HEK293 (cell line): Measurements from ENCODE around the gene RASAL2.

ENCODE experiments used
- CTCF ChIA-PET: fragments of 350-600 bp; formaldehyde crosslinking; extraction: SDS; loops from one replicate; lab custom pipeline; 2021; ENCODE audit warnings: antibody characterized with exemption; lab: Yijun Ruan, JAX
- POLR2A ChIA-PET: fragments of 300-600 bp; formaldehyde crosslinking; extraction: SDS; loops from one replicate; lab custom pipeline; 2020; ENCODE audit warnings: antibody characterized with exemption, inconsistent platforms; lab: Yijun Ruan, JAX
- H3K27ac ChIP-seq: fragments of 200-500 bp; sonication (Bioruptor generic); 2 replicates; pipeline ENCODE4 v1.5.1; 2014; ENCODE audit warnings: low read depth, low read length, control low read depth, inconsistent platforms; ENCODE audit errors: extremely low read depth
- H3K36me3 ChIP-seq, 2 experiments: fragments of 200-500 bp in 1 of 2; sonication (Bioruptor generic) in 1 of 2; 1 replicate in 1 of 2; 2 replicates in 1 of 2; pipeline ENCODE4 v1.5.1; 2014 to 2017; ENCODE audit warnings: inconsistent platforms in 2 of 2, low read length in 2 of 2; ENCODE audit not compliant: control insufficient read depth in 2 of 2, insufficient read depth in 1 of 2
- H3K4me1 ChIP-seq: fragments of 200-500 bp; sonication (Bioruptor generic); 2 replicates; pipeline ENCODE4 v1.5.1; 2014; ENCODE audit warnings: mild to moderate bottlenecking, low read length, inconsistent platforms; ENCODE audit not compliant: control insufficient read depth, insufficient read depth
- H3K4me3 ChIP-seq: 2 replicates; pipeline ENCODE4 v1.5.1; 2011; ENCODE audit warnings: low read depth, mild to moderate bottlenecking, control low read depth, low read length, moderate library complexity
- H3K9me3 ChIP-seq: fragments of 200-500 bp; sonication (Bioruptor generic); 2 replicates; pipeline ENCODE4 v1.5.1; 2014; ENCODE audit warnings: low read depth, low read length, inconsistent platforms; ENCODE audit not compliant: control insufficient read depth, insufficient read depth
- ELK4 ChIP-seq: IDR thresholded peaks from 2 replicates; pipeline ENCODE4 v1.6.1; 2011; ENCODE audit warnings: mild to moderate bottlenecking, low read depth, low read length, borderline replicate concordance
- FEZF1 ChIP-seq: fragments of 450-650 bp; formaldehyde crosslinking; IDR thresholded peaks from 2 replicates; pipeline ENCODE4 v1.5.1; 2016; ENCODE audit warnings: missing biosample characterization, missing genetic modification characterization
- MYNN ChIP-seq: fragments of 450-650 bp; formaldehyde crosslinking; IDR thresholded peaks from 2 replicates; pipeline ENCODE4 v1.5.1; 2016; ENCODE audit warnings: missing biosample characterization, missing genetic modification characterization, borderline replicate concordance
- PATZ1 ChIP-seq: fragments of 450-650 bp; formaldehyde crosslinking; IDR thresholded peaks from 2 replicates; pipeline ENCODE4 v1.5.1; 2016; ENCODE audit warnings: missing biosample characterization, missing genetic modification characterization
- YY2 ChIP-seq: fragments of 450-650 bp; formaldehyde crosslinking; IDR thresholded peaks from 2 replicates; pipeline ENCODE4 v1.5.1; 2016; ENCODE audit warnings: missing biosample characterization, missing genetic modification characterization
- ZFP37 ChIP-seq: fragments of 450-650 bp; formaldehyde crosslinking; IDR thresholded peaks from 2 replicates; pipeline ENCODE4 v1.5.1; 2016; ENCODE audit warnings: missing biosample characterization, missing genetic modification characterization
- ZNF138 ChIP-seq: fragments of 450-650 bp; formaldehyde crosslinking; IDR thresholded peaks from 2 replicates; pipeline ENCODE4 v1.5.1; 2016; ENCODE audit warnings: missing biosample characterization, missing genetic modification characterization, borderline replicate concordance
- ZNF202 ChIP-seq: fragments of 450-650 bp; formaldehyde crosslinking; IDR thresholded peaks from 2 replicates; pipeline ENCODE4 v1.5.1; 2016; ENCODE audit warnings: missing biosample characterization, missing genetic modification characterization, borderline replicate concordance
- ZNF214 ChIP-seq: fragments of 450-650 bp; formaldehyde crosslinking; IDR thresholded peaks from 2 replicates; pipeline ENCODE4 v1.5.1; 2017; ENCODE audit warnings: missing biosample characterization, mild to moderate bottlenecking, missing genetic modification characterization, borderline replicate concordance
- ZNF311 ChIP-seq: fragments of 450-650 bp; formaldehyde crosslinking; IDR thresholded peaks from 2 replicates; pipeline ENCODE4 v1.5.1; 2017; ENCODE audit warnings: missing biosample characterization, missing genetic modification characterization, borderline replicate concordance
- ZNF335 ChIP-seq: fragments of 450-650 bp; formaldehyde crosslinking; conservative IDR thresholded peaks from 2 replicates; pipeline ENCODE4 v1.5.1; 2016; ENCODE audit warnings: missing biosample characterization, missing genetic modification characterization
- ZNF362 ChIP-seq: fragments of 450-650 bp; formaldehyde crosslinking; IDR thresholded peaks from 2 replicates; pipeline ENCODE4 v1.5.1; 2016; ENCODE audit warnings: missing biosample characterization, missing genetic modification characterization
- ZNF37A ChIP-seq: fragments of 450-650 bp; IDR thresholded peaks from 2 replicates; pipeline ENCODE4 v1.5.1; 2018; ENCODE audit warnings: missing biosample characterization, missing genetic modification characterization
- ZNF433 ChIP-seq: fragments of 450-650 bp; formaldehyde crosslinking; IDR thresholded peaks from 2 replicates; pipeline ENCODE4 v1.5.1; 2016; ENCODE audit warnings: missing biosample characterization, missing genetic modification characterization, low read depth
- ZNF501 ChIP-seq: fragments of 450-650 bp; formaldehyde crosslinking; IDR thresholded peaks from 2 replicates; pipeline ENCODE4 v1.5.1; 2016; ENCODE audit warnings: missing biosample characterization, missing genetic modification characterization
- ZNF513 ChIP-seq: fragments of 450-650 bp; IDR thresholded peaks from 2 replicates; pipeline ENCODE4 v1.5.1; 2018; ENCODE audit warnings: missing biosample characterization, missing genetic modification characterization
- ZNF530 ChIP-seq: fragments of 450-650 bp; formaldehyde crosslinking; IDR thresholded peaks from 2 replicates; pipeline ENCODE4 v1.5.1; 2016; ENCODE audit warnings: low read depth, missing biosample characterization, missing genetic modification characterization
- ZNF561 ChIP-seq: fragments of 450-650 bp; IDR thresholded peaks from 2 replicates; pipeline ENCODE4 v1.5.1; 2018; ENCODE audit warnings: missing biosample characterization, missing genetic modification characterization, borderline replicate concordance
- ZNF623 ChIP-seq: fragments of 450-650 bp; formaldehyde crosslinking; IDR thresholded peaks from 2 replicates; pipeline ENCODE4 v1.5.1; 2016; ENCODE audit warnings: missing biosample characterization, missing genetic modification characterization
- ZNF692 ChIP-seq: fragments of 450-650 bp; formaldehyde crosslinking; IDR thresholded peaks from 2 replicates; pipeline ENCODE4 v1.5.1; 2016; ENCODE audit warnings: missing biosample characterization, missing genetic modification characterization
- ZSCAN5A ChIP-seq: fragments of 450-650 bp; formaldehyde crosslinking; IDR thresholded peaks from 2 replicates; pipeline ENCODE4 v1.5.1; 2016; ENCODE audit warnings: missing biosample characterization, missing genetic modification characterization

Gene RASAL2

GRCh38 chr1:178362747-178363146 lies 268.8 kb downstream of the RASAL2 start:
- no peaks in the 10 kb centered on the region for H3K9me3 ChIP-seq
- no peak for TF ChIP-seq ZNF138
- no peak for TF ChIP-seq ZNF311 (tag by site-specific recombination)
- TF ChIP-seq ZNF513 (tag by site-specific recombination) = no peak
- TF ChIP-seq FEZF1 (tag by site-specific recombination) = no peak
- TF ChIP-seq ZNF623 (tag by site-specific recombination) = no peak
- TF ChIP-seq ELK4 = no peak
- TF ChIP-seq ZSCAN5A (tag by site-specific recombination) = no peak
- TF ChIP-seq ZNF561 (tag by site-specific recombination) = no peak
- no peak for TF ChIP-seq ZNF433 (tag by site-specific recombination)
- TF ChIP-seq ZNF501 (tag by site-specific recombination) = no peak
- TF ChIP-seq PATZ1 (tag by site-specific recombination) = no peak
- no peak for TF ChIP-seq ZNF202 (tag by site-specific recombination)
- no peak for TF ChIP-seq ZNF362
- POLR2A ChIA-PET = no interaction called here
- H3K36me3 ChIP-seq = no peaks in the 10 kb centered on the region
- H3K4me1 ChIP-seq = no peaks in the 10 kb centered on the region; the same call in 1 of the 2 replicates
- CTCF ChIA-PET = no interaction called here
- H3K27ac ChIP-seq = no peak overlapping the region
- H3K4me3 ChIP-seq = no peak overlapping the region

GRCh38 chr1:178364782-178365181 lies 270.9 kb downstream of the RASAL2 start:
- no peak overlapping the region for H3K4me3 ChIP-seq
- no peaks in the 10 kb centered on the region for H3K36me3 ChIP-seq
- no peaks in the 10 kb centered on the region for H3K9me3 ChIP-seq
- H3K27ac ChIP-seq = no peak overlapping the region
- POLR2A ChIA-PET = no interaction called here
- no peaks in the 10 kb centered on the region; the same call in 1 of the 2 replicates for H3K4me1 ChIP-seq
- CTCF ChIA-PET = interaction anchor here (0.6 to 1.6 kb wide), 6 partner anchors 56 to 174 kb away, joined by 3 to 4 read pairs (median 4); no protein-coding TSS in a partner anchor
- no peak for TF ChIP-seq YY2 (tag by site-specific recombination)
- no peak for TF ChIP-seq ZNF214 (tag by site-specific recombination)
- no peak for TF ChIP-seq ZFP37 (tag by site-specific recombination)
- no peak for TF ChIP-seq ZNF692 (tag by site-specific recombination)
- no peak for TF ChIP-seq MYNN (tag by site-specific recombination)
- no peak for TF ChIP-seq ZNF37A
- no peak for TF ChIP-seq ZNF530 (tag by site-specific recombination)
- no peak for TF ChIP-seq ZNF335
